A172 (cell line): ENCODE data around the gene TTC7B. TPM values are rescaled to one million over a fixed set of nuclear protein-coding genes. Genes with fewer than 3 reads are reported as not detected.

Experiments used
- DNase-seq: peaks from one replicate; pipeline ENCODE4 v3.0.0-alpha.2; 2015; ENCODE audit warnings: low spot score
- total RNA-seq: library from RNA; depleted of rRNA; stranded (reverse); fragments of >200 nt; shearing (Covaris generic); gene quantifications from 2 replicates; pipeline ENCODE4 v1.2.3, GENCODE V29; 2014

The TTC7B gene
- total RNA-seq, 1 experiment from 2014 or later = 40.2 TPM

GRCh38 chr14:90617961-90618360 is 198.3 kb downstream of the TTC7B start:
- DNase-seq = no peak

GRCh38 chr14:90616881-90617280 is 199.3 kb downstream of the TTC7B start:
- no peak for DNase-seq

- DNase-seq = no peak
These were observed 199.9 kb downstream of the TTC7B start for GRCh38 chr14:90616313-90616712.

GRCh38 chr14:90615517-90616060 is 200.6 kb downstream of the TTC7B start:
- DNase-seq = no peak

- no peak for DNase-seq
These were observed 201.3 kb downstream of the TTC7B start for GRCh38 chr14:90614696-90615516.

- DNase-seq = no peak
These were observed 202.2 kb downstream of the TTC7B start for GRCh38 chr14:90613997-90614396.

- DNase-seq = no peak
These were observed 202.8 kb downstream of the TTC7B start for GRCh38 chr14:90613453-90613852.

GRCh38 chr14:90612801-90613200 is 203.4 kb downstream of the TTC7B start:
- no peak for DNase-seq

GRCh38 chr14:90611936-90612335 is 204.3 kb downstream of the TTC7B start:
- DNase-seq = no peak

- no peak for DNase-seq
These were observed 204.7 kb downstream of the TTC7B start for GRCh38 chr14:90611501-90611900.

- no peak for DNase-seq
These were observed 205.7 kb downstream of the TTC7B start for GRCh38 chr14:90610346-90611040.

- DNase-seq = no peak
These were observed 206.9 kb downstream of the TTC7B start for GRCh38 chr14:90609376-90609775.

GRCh38 chr14:90608929-90609341 is 207.3 kb downstream of the TTC7B start:
- no peak for DNase-seq

- no peak for DNase-seq
These were observed 207.9 kb downstream of the TTC7B start for GRCh38 chr14:90608281-90608680.

- no peak for DNase-seq
These were observed 209.1 kb downstream of the TTC7B start for GRCh38 chr14:90607141-90607540.

- DNase-seq = no peak
These were observed 209.8 kb downstream of the TTC7B start for GRCh38 chr14:90606434-90606833.

GRCh38 chr14:90605430-90605829 is 210.8 kb downstream of the TTC7B start:
- no peak for DNase-seq

- DNase-seq = no peak
These were observed 211.9 kb downstream of the TTC7B start for GRCh38 chr14:90604356-90604755.

- DNase-seq = no peak
These were observed 212.4 kb downstream of the TTC7B start for GRCh38 chr14:90603841-90604240.

GRCh38 chr14:90603336-90603735 is 212.9 kb downstream of the TTC7B start:
- DNase-seq = no peak

- no peak for DNase-seq
These were observed 214.0 kb downstream of the TTC7B start for GRCh38 chr14:90602088-90602687.

GRCh38 chr14:90601563-90601962 is 214.7 kb downstream of the TTC7B start:
- DNase-seq = no peak

GRCh38 chr14:90600619-90601018 is 215.6 kb downstream of the TTC7B start:
- no peak for DNase-seq
